CD4-positive, alpha-beta memory T cell (primary cell): ENCODE data around the gene RANBP10. TPM values are rescaled to one million over a fixed set of nuclear protein-coding genes. Genes with fewer than 3 reads are reported as not detected.

Experiments used
- CTCF ChIA-PET: fragments of 350-600 bp; sonication (Branson Sonifier 250); formaldehyde crosslinking; loops from one replicate; lab custom pipeline; 2021; ENCODE audit warnings: inconsistent platforms; ENCODE audit not compliant: partially characterized antibody; lab: Charles Lee
- POLR2A ChIA-PET: fragments of 350-600 bp; sonication (Branson Sonifier 250); formaldehyde crosslinking; loops from one replicate; lab custom pipeline; 2021; ENCODE audit not compliant: partially characterized antibody; lab: Charles Lee
- DNase-seq, 5 donors: peaks; one replicate each; pipeline versions ENCODE4 v3.0.0 to v3.0.0-alpha.2; 2020 to 2022; ENCODE audit warnings: mixed read lengths in 1 of 5
- H3K27ac ChIP-seq: one replicate; pipeline ENCODE4 v1.7.0; 2013; ENCODE audit warnings: low read depth, low read length
- H3K27me3 ChIP-seq: 2 replicates; pipeline ENCODE4 v1.7.0; 2013; ENCODE audit warnings: mild to moderate bottlenecking, low read length, moderate library complexity; ENCODE audit not compliant: insufficient read depth
- H3K36me3 ChIP-seq: 2 replicates; pipeline ENCODE4 v1.7.0; 2013; ENCODE audit warnings: mild to moderate bottlenecking, low read length, moderate library complexity; ENCODE audit not compliant: insufficient read depth
- H3K4me1 ChIP-seq: 2 replicates; pipeline ENCODE4 v1.7.0; 2013; ENCODE audit warnings: mild to moderate bottlenecking, low read length, moderate library complexity; ENCODE audit not compliant: insufficient read depth
- H3K4me3 ChIP-seq, 2 donors: one replicate each; pipeline ENCODE4 v1.7.0; 2013; ENCODE audit warnings: low read length in 2 of 2, mild to moderate bottlenecking in 1 of 2
- H3K9me3 ChIP-seq, 2 donors: one replicate each; pipeline ENCODE4 v1.7.0; 2013; ENCODE audit warnings: low read length in 2 of 2, control low read depth in 1 of 2; ENCODE audit not compliant: control insufficient read depth in 1 of 2
- H3K27ac Mint-ChIP-seq, 7 donors: one replicate each; pipeline ENCODE4 v1.8.0; 2020 to 2021; ENCODE audit warnings: mixed read lengths in 7 of 7, mild to moderate bottlenecking in 6 of 7, inconsistent platforms in 3 of 7, moderate library complexity in 3 of 7
- H3K27me3 Mint-ChIP-seq, 2 donors: one replicate each; pipeline ENCODE4 v1.8.0; 2020 to 2021; ENCODE audit warnings: mixed read lengths in 2 of 2
- H3K36me3 Mint-ChIP-seq, 2 donors: one replicate each; pipeline ENCODE4 v1.8.0; 2020 to 2021; ENCODE audit warnings: mixed read lengths in 2 of 2, inconsistent platforms in 1 of 2, mild to moderate bottlenecking in 1 of 2
- H3K4me1 Mint-ChIP-seq, 4 donors: one replicate each; pipeline ENCODE4 v1.8.0; 2020 to 2021; ENCODE audit warnings: mixed read lengths in 4 of 4, mild to moderate bottlenecking in 1 of 4
- H3K4me3 Mint-ChIP-seq, 8 donors: one replicate each; pipeline ENCODE4 v1.8.0; 2020 to 2021; ENCODE audit warnings: mixed read lengths in 8 of 8, mild to moderate bottlenecking in 7 of 8, moderate library complexity in 6 of 8, inconsistent platforms in 3 of 8
- H3K9me3 Mint-ChIP-seq, 8 donors: one replicate each; pipeline ENCODE4 v1.8.0; 2020 to 2021; ENCODE audit warnings: mixed read lengths in 8 of 8, mild to moderate bottlenecking in 5 of 8, inconsistent platforms in 3 of 8, moderate library complexity in 1 of 8
- intact Hi-C: fragments of 100-400 bp; cut with micrococcal nuclease; formaldehyde crosslinking; loops from one replicate; pipeline ENCODE4 v1.15.1; 2023
- polyA plus RNA-seq, 2 donors: library from polyadenylated mRNA; unstranded; fragments of 300-500 nt; fragmentation: Illumina TruSeq; gene quantifications; one replicate each; pipeline ENCODE4 v1.2.3, GENCODE V29; 2021
- total RNA-seq, 2 experiments: library from RNA; stranded (reverse); gene quantifications; one replicate each; pipeline ENCODE4 v1.2.3, GENCODE V29; 2021

RANBP10 gene
- total and polyA plus RNA-seq, 4 experiments from 2014 or later, result 7.1 to 27.8 (median 20.1) TPM

- DNase-seq, result no peak
- Mint-ChIP-seq H3K27me3 (no peaks in the 10 kb centered on the region), H3K4me1 (peaks cover 0 to 7% (median 0%) of the 10 kb centered on the region in 4 donors), H3K4me3 (no peak overlapping the region), H3K27ac (no peak overlapping the region), H3K36me3 (peaks cover 44 to 45% of the 10 kb centered on the region in 2 donors), H3K9me3 (no peaks in the 10 kb centered on the region)
- Histone ChIP-seq H3K9me3 (no peaks in the 10 kb centered on the region), H3K27me3 (no peaks in the 10 kb centered on the region), H3K36me3 (peaks cover 23% of the 10 kb centered on the region), H3K27ac (no peak overlapping the region), H3K4me3 (no peak overlapping the region), H3K4me1 (no peaks in the 10 kb centered on the region)
- ChIA-PET POLR2A (no interaction called here), CTCF (no interaction called here)
- intact Hi-C loops, result no loop called here
Measured at GRCh38 chr16:67741118-67741517, 65.2 kb downstream of the RANBP10 start.

GRCh38 chr16:67740391-67740790 lies 66.0 kb downstream of the RANBP10 start:
- POLR2A ChIA-PET, result no interaction called here
- Mint-ChIP-seq H3K27me3 (no peaks in the 10 kb centered on the region), H3K4me1 (peaks cover 0 to 6% (median 0%) of the 10 kb centered on the region in 4 donors), H3K4me3 (no peak overlapping the region), H3K27ac (no peak overlapping the region), H3K9me3 (no peaks in the 10 kb centered on the region), H3K36me3 (peaks cover 41 to 42% of the 10 kb centered on the region in 2 donors)
- H3K9me3 ChIP-seq, result no peaks in the 10 kb centered on the region
- intact Hi-C loops, result no loop called here
- no peaks in the 10 kb centered on the region for H3K27me3 ChIP-seq
- H3K36me3 ChIP-seq, result peaks cover 23% of the 10 kb centered on the region
- H3K4me3 ChIP-seq, result no peak overlapping the region
- CTCF ChIA-PET, result no interaction called here
- DNase-seq, result no peak
- no peaks in the 10 kb centered on the region for H3K4me1 ChIP-seq
- H3K27ac ChIP-seq, result no peak overlapping the region

- ChIA-PET POLR2A (interaction anchor here (1.3 kb wide), 1 partner anchor 18 kb away, joined by 4 read pairs; the partner anchor contains the start of gene GFOD2), CTCF (no interaction called here)
- H3K27ac Mint-ChIP-seq, result peak overlapping the region in 2 of 7 donors; percentile 22 to 32
- peaks cover 26 to 34% of the 10 kb centered on the region in 2 donors for H3K36me3 Mint-ChIP-seq
- H3K4me1 Mint-ChIP-seq, result peaks cover 0 to 4% (median 0%) of the 10 kb centered on the region in 4 donors
- H3K27me3 Mint-ChIP-seq, result no peaks in the 10 kb centered on the region
- Histone ChIP-seq H3K4me3 (no peak overlapping the region), H3K27ac (no peak overlapping the region), H3K27me3 (no peaks in the 10 kb centered on the region), H3K4me1 (no peaks in the 10 kb centered on the region), H3K36me3 (peaks cover 23% of the 10 kb centered on the region), H3K9me3 (no peaks in the 10 kb centered on the region)
- intact Hi-C loops, result loop anchor here (2.0 kb wide), 1 partner anchor 64 kb away; no protein-coding TSS in a partner anchor
- no peak overlapping the region for H3K4me3 Mint-ChIP-seq
- DNase-seq, result no peak
- no peaks in the 10 kb centered on the region for H3K9me3 Mint-ChIP-seq
Measured at GRCh38 chr16:67736858-67737257, 69.5 kb downstream of the RANBP10 start.

GRCh38 chr16:67734731-67735201 lies 71.6 kb downstream of the RANBP10 start:
- intact Hi-C loops, result no loop called here
- H3K4me3 Mint-ChIP-seq, result no peak overlapping the region
- H3K36me3 Mint-ChIP-seq, result peaks cover 19 to 39% of the 10 kb centered on the region in 2 donors

GRCh38 chr16:67733734-67734470 lies 72.5 kb downstream of the RANBP10 start:
- H3K27me3 Mint-ChIP-seq, result no peaks in the 10 kb centered on the region

More at GRCh38 chr16:67734731-67735201, 71.6 kb downstream of the RANBP10 start:
- Histone ChIP-seq H3K4me3 (no peak overlapping the region), H3K27me3 (no peaks in the 10 kb centered on the region), H3K9me3 (no peaks in the 10 kb centered on the region), H3K4me1 (no peaks in the 10 kb centered on the region), H3K36me3 (peaks cover 36% of the 10 kb centered on the region), H3K27ac (no peak overlapping the region)
- peaks cover 0 to 2% (median 0%) of the 10 kb centered on the region in 4 donors for H3K4me1 Mint-ChIP-seq
- H3K27ac Mint-ChIP-seq, result peak overlapping the region in 2 of 7 donors; percentile 8 to 17
- no peaks in the 10 kb centered on the region for H3K27me3 Mint-ChIP-seq
- POLR2A ChIA-PET, result no interaction called here
- no peaks in the 10 kb centered on the region for H3K9me3 Mint-ChIP-seq
- no peak for DNase-seq
- CTCF ChIA-PET, result no interaction called here

GRCh38 chr16:67731753-67732095 lies 74.6 kb downstream of the RANBP10 start:
- POLR2A ChIA-PET, result no interaction called here
- Histone ChIP-seq H3K36me3 (peaks cover 58% of the 10 kb centered on the region), H3K9me3 (no peaks in the 10 kb centered on the region), H3K27me3 (no peaks in the 10 kb centered on the region), H3K4me3 (no peak overlapping the region), H3K4me1 (no peaks in the 10 kb centered on the region), H3K27ac (no peak overlapping the region)
- DNase-seq, result no peak
- Mint-ChIP-seq H3K4me3 (no peak overlapping the region), H3K27ac (no peak overlapping the region), H3K4me1 (peaks cover 0 to 2% (median 0%) of the 10 kb centered on the region in 4 donors), H3K36me3 (peaks cover 18 to 60% of the 10 kb centered on the region in 2 donors), H3K27me3 (no peaks in the 10 kb centered on the region), H3K9me3 (no peaks in the 10 kb centered on the region)
- CTCF ChIA-PET, result no interaction called here
- intact Hi-C loops, result no loop called here

More at GRCh38 chr16:67733734-67734470, 72.5 kb downstream of the RANBP10 start:
- Mint-ChIP-seq H3K4me1 (peaks cover 0 to 2% (median 0%) of the 10 kb centered on the region in 4 donors), H3K36me3 (peaks cover 19 to 48% of the 10 kb centered on the region in 2 donors), H3K9me3 (no peaks in the 10 kb centered on the region), H3K27ac (no peak overlapping the region), H3K4me3 (no peak overlapping the region)
- DNase-seq, result no peak
- Histone ChIP-seq H3K4me3 (no peak overlapping the region), H3K27me3 (no peaks in the 10 kb centered on the region), H3K9me3 (no peaks in the 10 kb centered on the region), H3K27ac (no peak overlapping the region), H3K4me1 (no peaks in the 10 kb centered on the region), H3K36me3 (peaks cover 44% of the 10 kb centered on the region)
- ChIA-PET POLR2A (no interaction called here), CTCF (interaction anchor here (1.0 kb wide), 1 partner anchor 82 kb away, joined by 3 read pairs; no protein-coding TSS in a partner anchor)
- intact Hi-C loops, result no loop called here

- Mint-ChIP-seq H3K4me3 (no peak overlapping the region), H3K9me3 (no peaks in the 10 kb centered on the region), H3K27me3 (no peaks in the 10 kb centered on the region), H3K4me1 (no peaks in the 10 kb centered on the region), H3K27ac (peak overlapping the region in 2 of 7 donors; percentile 13), H3K36me3 (peaks cover 16 to 59% of the 10 kb centered on the region in 2 donors)
- Histone ChIP-seq H3K27ac (no peak overlapping the region), H3K36me3 (peaks cover 58% of the 10 kb centered on the region), H3K4me3 (no peak overlapping the region), H3K9me3 (no peaks in the 10 kb centered on the region), H3K4me1 (no peaks in the 10 kb centered on the region), H3K27me3 (no peaks in the 10 kb centered on the region)
- POLR2A ChIA-PET, result no interaction called here
- no peak for DNase-seq
- CTCF ChIA-PET, result no interaction called here
- intact Hi-C loops, result no loop called here
Measured at GRCh38 chr16:67731071-67731752, 75.1 kb downstream of the RANBP10 start.
